Measurements from ENCODE around the gene GID8. TPM values are rescaled to one million over a fixed set of nuclear protein-coding genes. Genes with fewer than 3 reads are reported as not detected.
"Not testable (repeated sequence)": the region's sequence is repeated elsewhere in the genome, so short reads cannot be mapped to it uniquely, and the experiment has no call there.

The GID8 gene
- total and polyA plus RNA-seq, 2 of the 4 experiments (the other 2 are of a cell fraction): 21.5 to 33.9 TPM

DNA sequence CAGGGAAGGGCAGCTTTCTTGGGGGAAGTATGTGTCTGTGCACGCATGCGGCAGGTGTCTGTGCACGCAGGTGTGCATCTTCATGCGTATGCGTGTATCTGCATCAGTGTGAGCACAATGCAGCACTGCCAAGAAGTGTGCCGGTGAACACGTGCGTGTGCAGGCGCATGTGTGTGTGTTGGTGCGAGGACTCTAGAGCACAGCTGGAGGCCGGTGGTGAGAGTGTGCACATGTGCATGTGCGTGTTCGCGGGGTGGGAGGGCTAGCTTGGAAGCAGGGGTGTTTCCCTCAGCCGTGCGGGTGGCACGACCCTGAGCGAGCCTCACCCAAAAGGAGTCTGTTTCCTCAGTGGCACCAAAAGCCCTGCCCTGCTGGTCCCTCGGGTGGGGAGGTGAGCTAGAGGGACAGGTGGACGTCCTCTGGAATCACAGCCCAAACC, 22.1 kb downstream of the GID8 start (continued):
- TF ChIP-seq BHLHE40 (IDR thresholded peaks at IDR 0.05; ENCODE audit: low read depth, low read length): no peak

GRCh38 chr20:62960446-62961309, 22.7 kb downstream of the GID8 start:
- H2AK9ac ChIP-seq (replicated peaks; ENCODE audit: low read depth, low read length, poor library complexity); H3K9me3 ChIP-seq (ENCODE audit: control insufficient read depth, insufficient read depth, low read length); H2BK15ac ChIP-seq (ENCODE audit: low read depth, low read length); H2AFZ ChIP-seq (replicated peaks; ENCODE audit: low read length, poor library complexity); H4K91ac ChIP-seq (ENCODE audit: insufficient read depth, low read depth, low read length); in situ Hi-C loops (cut with MboI; ENCODE audit: low sequenced_read_pairs); H3K14ac ChIP-seq (replicated peaks; ENCODE audit: low read depth, low read length); H3K4ac ChIP-seq (ENCODE audit: low read depth, low read length); POLR2A ChIA-PET (ENCODE audit: unreplicated experiment); DNase-seq; H3K4me1 ChIP-seq (ENCODE audit: control insufficient read depth, insufficient read depth, low read length); BruUV-seq (replicated peaks); H3K4me2 ChIP-seq (ENCODE audit: low read depth, low read length); H4K8ac ChIP-seq (ENCODE audit: low read depth in 2 of 2, low read length in 2 of 2); H3K9me1 ChIP-seq (ENCODE audit: insufficient read depth, low read length); H2BK5ac ChIP-seq (ENCODE audit: low read depth, low read length, poor library complexity, severe bottlenecking); H2BK120ac ChIP-seq (ENCODE audit: low read depth, low read length); H3K27ac ChIP-seq (ENCODE audit: insufficient read depth, low read length); H4K5ac ChIP-seq (ENCODE audit: low read depth, low read length); H4K20me1 ChIP-seq (ENCODE audit: insufficient read depth, low read length); H3K36me3 ChIP-seq (ENCODE audit: control insufficient read depth, insufficient read depth, low read length); CTCF ChIA-PET; H3K23ac ChIP-seq (ENCODE audit: low read depth, low read length); H2BK20ac ChIP-seq (ENCODE audit: low read depth, low read length); H3K18ac ChIP-seq (ENCODE audit: low read depth, low read length); H3K9ac ChIP-seq (ENCODE audit: low read depth, low read length); H3K27me3 ChIP-seq (ENCODE audit: control insufficient read depth, insufficient read depth, low read length); intact Hi-C loops (cut with micrococcal nuclease); dilution Hi-C loops (cut with HindIII; ENCODE audit: low sequenced_read_pairs, unreplicated experiment); H2AK5ac ChIP-seq (ENCODE audit: low read depth, low read length); H3K79me1 ChIP-seq (ENCODE audit: low read depth in 1 of 2, low read length in 2 of 2); H3K56ac ChIP-seq (ENCODE audit: extremely low read depth, insufficient read depth, low read length); H3K4me3 ChIP-seq (ENCODE audit: insufficient read depth, low read depth, low read length); ATAC-seq (ENCODE audit: low read depth): not testable (repeated sequence)
- WGBS, 2 experiments (ENCODE audit: extremely low coverage in 2 of 2, insufficient read length in 1 of 2): no CpG with 5 or more reads among the region's 31 CpGs

Data from IMR-90 (cell line).